ENCODE data around the gene SLC35A4.
A peak's percentile ranks its signal among the peaks of the same experiment; 100 is the strongest.

Gene SLC35A4, protein sequence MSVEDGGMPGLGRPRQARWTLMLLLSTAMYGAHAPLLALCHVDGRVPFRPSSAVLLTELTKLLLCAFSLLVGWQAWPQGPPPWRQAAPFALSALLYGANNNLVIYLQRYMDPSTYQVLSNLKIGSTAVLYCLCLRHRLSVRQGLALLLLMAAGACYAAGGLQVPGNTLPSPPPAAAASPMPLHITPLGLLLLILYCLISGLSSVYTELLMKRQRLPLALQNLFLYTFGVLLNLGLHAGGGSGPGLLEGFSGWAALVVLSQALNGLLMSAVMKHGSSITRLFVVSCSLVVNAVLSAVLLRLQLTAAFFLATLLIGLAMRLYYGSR

DNA sequence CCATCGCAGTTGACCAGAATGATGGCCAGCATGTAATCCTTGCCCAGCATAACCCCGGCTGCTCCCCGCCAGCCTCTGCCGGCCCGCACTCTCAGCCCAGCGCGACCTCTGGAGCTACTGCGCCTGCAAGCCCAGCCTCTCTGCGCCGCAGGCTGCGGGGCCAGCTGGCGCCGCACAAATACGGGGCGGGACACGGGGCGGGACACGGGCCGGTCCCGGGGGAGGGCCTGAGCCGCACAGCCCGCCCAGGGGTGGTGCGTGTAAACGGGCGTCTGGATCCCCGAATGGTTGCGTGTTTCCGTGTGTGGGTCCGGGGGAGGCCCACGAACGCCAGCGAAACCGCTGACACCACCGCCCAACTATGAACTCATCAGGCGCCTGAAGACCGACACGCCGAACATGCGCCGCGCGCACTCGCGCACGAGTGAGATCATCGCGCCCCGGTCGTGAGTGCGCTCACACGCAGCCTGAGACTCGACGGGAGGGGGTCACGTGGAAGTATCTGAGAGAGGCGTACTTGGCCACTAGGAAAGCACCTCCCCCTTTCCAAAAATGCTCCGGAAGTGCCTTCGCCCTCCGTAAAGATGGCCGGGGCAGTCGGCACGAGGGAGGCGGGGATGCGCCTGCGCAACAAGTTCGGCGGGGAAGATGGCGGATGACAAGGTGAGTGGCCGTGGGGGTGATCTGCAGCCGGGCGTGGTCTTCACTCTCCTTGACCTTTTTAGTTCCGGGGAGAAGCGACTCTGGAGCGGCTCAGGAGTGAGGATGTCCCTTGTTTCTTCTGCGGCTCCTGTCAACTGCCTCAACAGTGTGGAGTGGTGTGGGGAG is at the start of gene SLC35A4, which contains the start of gene APBB3:
SLC35A4 (plus strand) TSS at position 633 of the 828 bp plus-strand sequence. CDS start 2,342 bp downstream, outside the sequence.
APBB3 (minus strand) TSS at position 403 of the 828 bp plus-strand sequence; CDS start at position 50, 353 bp downstream.
- DNase-seq, result peak; percentile 97

DNA sequence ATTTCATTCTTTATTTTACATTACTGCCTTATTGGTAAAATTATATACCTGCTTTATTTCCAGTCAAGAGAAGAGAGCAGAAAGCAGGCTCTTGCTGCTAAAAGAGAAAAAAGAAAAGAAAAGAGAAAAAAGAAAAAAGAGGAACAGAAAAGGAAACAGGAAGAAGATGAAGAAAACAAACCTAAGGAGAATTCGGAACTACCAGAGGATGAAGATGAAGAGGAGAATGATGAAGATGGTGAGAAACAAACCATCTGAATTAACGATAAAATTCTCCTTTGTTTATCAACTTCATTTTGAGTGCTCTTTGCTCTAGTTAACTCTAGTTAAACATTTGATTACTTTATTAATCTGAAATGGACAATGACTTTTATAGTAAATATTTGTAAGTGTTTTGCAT is 40.6 kb upstream of the SLC35A4 start:
- DNase-seq, result no peak

DNA sequence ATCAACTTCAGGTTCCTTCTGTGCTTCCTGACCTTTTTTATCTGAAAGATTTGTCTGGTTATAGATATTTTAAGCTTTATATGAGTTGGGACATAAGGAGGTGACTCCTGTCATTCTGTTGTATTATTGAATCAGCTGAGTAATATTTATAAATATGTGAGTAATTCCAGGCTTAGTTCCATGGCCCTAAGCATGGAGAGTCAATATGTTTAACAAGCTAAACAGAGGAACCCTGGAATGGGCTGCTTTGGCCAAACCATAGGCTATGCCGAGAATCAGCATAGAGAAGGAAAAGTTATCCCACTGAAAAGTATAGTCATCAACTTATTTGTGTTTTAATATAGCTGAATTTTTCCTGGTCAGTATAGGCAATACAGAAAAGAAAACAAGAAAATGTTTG is 24.4 kb upstream of the SLC35A4 start:
- no peak for DNase-seq

DNA sequence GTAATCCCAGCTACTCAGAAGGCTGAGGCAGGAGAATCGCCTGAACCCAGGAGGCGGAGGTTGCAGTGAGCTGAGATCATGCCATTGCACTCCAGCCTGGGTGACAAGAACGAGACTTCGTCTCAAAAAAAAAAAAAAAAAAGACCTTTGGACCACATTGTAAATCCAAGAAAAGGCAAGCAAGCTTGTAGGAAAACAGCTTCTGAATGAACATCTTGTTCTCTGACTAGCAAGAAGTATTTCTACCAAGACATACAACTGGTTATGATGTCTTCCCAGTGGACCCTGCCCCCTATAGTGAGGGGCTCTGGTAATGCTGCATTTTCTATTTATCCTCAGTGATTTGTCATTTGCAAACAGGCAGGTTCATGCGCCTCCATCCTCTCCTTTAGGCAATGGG is 21.7 kb upstream of the SLC35A4 start:
- DNase-seq, result no peak

DNA sequence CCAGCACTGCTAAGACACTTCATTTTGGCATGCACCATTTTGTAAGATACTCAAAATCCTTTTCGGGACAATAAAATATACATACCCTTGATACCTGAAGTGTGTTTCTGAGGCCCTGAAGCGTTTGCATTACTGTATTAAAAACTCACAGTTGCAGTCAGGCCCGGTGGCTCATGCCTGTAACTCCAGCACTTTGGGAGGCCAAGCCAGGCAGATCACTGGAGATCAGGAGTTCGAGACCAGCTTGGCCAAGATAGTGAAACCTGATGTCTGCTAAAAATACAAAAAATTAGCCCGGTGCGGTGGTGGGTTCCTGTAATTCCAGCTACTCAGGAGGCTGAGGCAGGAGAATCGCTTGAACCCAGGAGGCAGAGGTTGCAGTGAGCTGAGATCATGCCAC is 19.6 kb upstream of the SLC35A4 start:
- no peak for DNase-seq

DNA sequence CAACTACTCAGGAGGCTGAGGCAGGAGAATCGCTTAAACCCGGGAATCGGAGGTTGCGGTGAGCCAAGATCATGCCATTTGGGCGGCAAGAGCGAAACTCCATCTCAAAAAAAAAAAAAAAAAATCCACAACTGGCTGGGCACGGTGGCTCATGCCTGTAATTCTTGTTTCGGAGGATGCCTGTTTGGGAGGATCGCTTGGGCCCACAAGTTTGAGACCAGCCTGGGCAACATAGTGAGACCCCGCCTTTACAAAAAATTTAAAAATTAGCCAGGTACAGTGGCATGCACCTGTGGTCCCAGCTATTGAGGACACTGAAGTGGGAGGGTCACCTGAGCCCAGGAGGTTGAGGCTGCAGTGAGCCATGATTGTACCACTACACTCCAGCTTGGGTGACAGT is 19.0 kb upstream of the SLC35A4 start:
- DNase-seq, result no peak

DNA sequence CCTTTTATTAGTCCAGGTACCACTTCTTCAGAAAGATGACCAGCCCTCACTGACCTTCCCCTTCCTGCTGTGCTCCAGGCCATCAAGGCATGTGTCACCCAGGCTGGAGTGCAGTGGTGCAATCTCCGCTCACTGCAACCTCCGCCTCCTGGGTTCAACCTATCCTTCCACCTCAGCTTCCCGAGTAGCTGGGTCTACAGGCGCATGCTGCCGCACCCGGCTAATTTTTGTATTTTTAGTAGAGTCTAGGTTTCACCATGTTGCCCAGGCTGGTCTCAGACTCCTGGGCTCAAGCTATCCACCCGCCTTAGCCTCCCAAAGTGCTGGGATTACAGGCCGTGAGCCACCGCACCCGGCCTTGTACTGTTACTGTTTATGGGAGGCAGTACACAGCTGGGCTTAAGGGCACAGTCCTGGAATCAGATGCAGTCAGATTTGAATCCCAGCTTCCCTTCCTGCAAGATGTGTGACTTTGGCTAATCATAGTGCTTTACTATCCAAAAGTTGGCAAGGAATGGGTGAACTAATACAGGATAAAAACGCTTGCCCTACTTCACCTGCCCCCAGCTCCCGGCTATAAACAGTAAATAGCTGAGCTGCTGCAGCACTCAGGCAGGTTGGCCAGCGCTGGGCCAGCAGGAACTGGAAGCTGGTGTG is 17.6 kb upstream of the SLC35A4 start:
- no peak for DNase-seq

DNA sequence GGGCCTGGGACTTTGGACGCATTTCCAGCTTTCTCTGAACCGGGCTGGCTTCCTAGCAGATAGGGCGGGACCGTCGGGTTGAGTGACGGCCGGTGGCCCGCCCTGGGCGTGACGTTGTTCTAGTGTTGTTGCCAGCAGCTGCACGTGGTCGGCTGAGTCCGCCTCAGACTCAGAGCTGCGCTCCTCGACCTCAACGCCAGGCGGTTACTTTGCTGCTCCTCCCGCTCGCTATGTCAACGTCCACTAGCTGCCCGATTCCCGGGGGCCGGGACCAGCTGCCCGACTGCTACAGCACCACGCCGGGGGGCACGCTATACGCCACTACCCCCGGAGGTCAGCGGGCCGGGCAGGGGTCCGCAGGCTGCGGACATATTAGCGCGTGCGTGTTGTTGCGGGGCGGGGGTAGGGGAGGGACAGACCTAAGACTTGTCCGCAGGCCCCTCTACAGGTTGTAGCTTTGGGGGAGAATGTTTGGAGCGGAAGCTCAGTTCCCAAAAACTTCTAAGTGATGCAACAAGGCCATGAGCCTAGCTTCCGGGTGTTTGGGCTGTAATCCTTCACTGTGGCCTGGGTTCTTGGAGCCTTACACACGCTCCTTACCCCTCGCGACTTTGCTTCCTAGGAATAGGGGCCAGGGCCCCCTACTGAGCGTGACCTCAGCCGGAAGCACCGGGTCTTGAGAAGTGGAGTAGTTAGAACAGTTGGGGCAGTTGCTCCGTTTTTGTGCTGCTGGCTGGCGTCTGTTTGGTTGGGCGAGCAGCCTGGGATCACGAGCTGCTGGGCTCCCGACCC is 16.9 kb upstream of the SLC35A4 start, which contains the start of gene EIF4EBP3:
EIF4EBP3 (plus strand) TSS at position 155 of the 792 bp plus-strand sequence; CDS start at position 231, 76 bp downstream.
- DNase-seq, result peak; percentile 82

DNA sequence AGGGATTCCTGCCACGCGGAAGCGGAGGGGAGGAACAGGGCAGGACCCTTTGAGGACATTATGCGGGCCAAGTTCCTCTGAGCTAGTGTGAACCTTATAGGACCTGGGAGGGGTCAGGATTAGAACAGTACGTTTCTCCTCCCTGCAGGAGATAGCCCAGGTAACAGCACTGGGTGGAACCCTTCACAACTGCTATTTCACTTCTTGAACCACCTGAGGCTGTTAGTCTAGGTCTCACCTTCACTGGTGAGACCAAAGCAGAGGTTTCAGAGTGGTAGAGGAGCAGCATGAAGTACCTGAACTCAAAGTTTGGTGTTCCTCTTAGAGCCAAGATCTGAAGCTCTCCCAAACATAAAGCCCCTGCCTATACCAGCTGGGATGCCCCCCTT is 16.3 kb upstream of the SLC35A4 start:
- DNase-seq, result no peak

DNA sequence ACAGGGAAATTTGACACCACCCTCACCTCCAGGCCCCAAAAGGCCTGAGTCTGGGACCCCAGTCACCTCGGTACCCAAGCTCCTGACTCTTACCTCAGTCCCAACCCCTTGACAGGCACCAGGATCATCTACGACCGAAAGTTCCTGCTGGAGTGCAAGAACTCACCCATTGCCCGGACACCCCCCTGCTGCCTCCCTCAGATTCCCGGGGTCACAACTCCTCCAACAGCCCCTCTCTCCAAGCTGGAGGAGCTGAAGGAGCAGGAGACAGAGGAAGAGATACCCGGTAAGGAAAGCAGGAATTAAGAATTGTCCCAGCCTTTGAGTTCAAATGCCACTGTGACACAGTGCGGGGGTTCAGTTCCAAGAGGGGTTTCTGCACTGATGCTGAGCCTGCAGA is 15.8 kb upstream of the SLC35A4 start:
- DNase-seq, result no peak

DNA sequence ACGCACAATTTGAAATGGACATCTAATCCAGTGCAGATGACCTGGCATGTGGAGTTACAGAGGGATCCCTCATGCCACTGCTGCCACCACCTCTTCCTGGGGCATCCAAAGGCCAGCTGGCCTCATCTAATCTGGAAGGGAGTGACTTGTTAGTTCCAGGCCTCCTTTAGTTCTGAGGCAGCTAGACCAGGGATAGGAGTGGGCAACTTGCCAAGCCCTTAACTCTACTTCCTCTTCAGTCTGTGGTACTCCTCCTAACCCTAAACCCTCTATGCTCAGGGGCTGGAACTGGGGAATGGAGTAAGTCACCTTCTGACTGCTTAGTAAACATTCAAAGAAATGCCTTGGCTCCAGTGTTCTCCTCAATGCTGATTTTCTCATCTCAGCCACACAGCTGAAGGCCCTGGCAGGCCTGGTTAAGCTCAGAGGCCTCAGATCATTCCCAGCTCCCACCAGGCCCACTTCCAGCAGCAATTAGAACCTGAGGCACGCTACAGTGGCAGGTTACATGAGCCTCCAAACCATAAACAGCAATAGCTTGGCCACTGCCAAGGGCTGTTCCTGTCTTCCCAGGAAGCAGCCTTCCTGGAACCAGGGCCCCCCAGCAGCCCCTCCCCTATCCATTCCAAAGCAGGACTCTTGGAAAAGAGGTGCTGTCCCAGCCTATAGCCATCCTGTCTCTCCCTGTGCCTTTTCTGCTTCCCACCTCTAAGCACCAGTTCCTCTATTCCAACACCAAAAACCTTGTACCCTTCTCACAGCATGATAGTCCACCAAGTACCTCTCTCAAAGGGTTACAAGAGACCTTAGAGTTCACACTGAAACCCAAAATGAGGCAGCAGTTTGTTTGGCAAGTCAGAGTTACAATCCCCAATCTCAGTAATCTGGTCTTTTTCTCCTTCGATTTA is 15.1 kb upstream of the SLC35A4 start:
- no peak for DNase-seq

DNA sequence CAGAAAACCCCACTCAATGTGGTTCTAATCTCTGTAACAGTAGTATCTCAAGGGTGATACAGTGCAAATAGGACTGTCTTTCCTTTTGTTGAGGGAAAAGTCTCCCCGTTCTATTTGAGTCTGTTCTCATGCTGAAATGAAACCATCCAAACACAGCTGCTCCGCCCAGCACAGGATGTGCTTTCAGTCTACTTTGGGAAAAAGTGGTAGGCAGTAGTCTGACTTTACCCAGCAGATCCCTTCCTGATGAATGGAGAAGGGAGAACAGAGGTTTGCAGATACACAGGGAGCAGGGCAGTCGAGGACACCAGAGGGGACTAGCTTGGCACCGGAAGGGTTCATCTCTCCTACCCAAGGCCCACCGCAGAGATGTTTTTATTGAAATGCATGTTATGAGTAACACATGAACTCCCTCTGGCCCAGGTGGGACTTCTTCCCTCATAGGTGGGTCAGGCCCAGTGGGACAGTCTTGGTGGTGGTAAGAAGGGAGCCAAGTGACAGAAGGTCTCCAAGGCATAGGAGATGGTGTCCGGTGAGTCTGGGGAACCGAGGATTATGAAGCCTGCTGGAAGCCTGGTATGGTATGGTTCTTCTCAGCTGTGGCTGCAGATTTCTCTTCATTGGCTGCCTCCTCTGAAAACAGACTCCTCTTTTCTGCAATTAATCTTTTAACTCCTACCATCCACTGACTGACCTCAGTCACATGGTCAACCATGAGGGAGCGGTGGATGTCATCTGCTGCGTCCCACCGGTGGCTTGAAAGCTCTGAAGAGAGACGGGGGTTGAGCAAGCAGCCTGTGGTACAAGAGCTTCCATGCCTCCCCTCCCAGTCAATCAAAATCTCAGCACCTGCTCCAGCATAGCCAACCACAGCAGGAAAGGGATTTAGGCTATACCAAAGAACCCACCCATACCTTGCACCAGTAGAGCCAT is 14.2 kb upstream of the SLC35A4 start:
- no peak for DNase-seq

DNA sequence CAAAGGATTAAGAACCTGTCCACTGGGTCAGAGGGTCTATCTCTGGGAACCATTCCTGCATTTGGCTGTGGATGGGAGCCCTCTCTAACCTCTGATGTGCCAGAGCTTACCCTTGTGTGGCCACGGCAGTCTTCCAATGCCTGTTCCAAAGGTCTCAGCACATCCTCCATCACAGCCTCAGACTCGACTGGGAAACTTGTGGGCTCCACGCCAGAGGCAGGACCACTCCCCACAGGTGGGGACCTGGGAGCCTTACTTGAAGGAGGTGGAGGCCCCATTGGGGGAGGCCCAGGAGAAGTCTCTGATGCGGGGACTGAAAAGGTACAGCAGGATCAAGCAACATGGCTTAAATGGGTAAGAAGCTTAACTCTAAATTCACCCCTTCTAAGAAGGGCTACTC is 12.8 kb upstream of the SLC35A4 start:
- no peak for DNase-seq

DNA sequence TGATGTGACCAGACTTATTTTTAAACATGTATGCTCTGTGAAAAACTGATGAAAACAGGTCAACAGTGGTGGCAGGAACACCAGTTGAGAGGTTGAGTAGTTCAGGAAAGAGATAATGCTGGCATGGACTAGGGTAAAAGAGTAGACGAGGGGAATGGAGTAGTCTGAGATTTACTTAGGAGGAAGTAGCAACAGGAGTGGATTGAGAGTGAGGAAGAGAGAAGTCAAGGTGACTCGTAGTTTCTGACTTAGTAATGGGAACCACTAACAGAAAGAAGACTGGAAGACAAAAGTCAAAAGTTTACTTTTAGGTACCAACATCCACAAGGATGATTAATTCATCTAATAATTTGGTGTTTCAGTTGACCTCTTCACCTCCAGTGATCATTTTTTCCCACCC is 11.0 kb upstream of the SLC35A4 start:
- DNase-seq, result no peak

DNA sequence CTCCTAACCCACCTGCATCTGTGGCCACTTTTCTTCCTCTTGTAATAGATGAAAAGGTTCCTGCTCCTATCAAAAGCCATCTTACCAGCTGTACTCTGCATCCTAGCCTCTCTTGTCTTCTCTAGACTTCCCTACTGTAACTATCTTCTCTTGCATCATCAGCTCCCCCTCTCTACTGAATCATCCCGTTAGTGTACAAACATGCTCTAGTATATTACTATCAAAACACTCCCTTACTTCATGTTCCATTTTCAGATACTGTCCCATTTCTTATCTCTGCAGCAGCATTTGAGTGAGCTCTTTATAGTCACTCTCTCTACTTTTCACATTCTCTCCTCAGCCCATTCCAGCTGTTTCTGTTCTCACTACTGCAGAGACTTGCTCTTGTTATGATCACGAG is 10.2 kb upstream of the SLC35A4 start:
- DNase-seq, result no peak

DNA sequence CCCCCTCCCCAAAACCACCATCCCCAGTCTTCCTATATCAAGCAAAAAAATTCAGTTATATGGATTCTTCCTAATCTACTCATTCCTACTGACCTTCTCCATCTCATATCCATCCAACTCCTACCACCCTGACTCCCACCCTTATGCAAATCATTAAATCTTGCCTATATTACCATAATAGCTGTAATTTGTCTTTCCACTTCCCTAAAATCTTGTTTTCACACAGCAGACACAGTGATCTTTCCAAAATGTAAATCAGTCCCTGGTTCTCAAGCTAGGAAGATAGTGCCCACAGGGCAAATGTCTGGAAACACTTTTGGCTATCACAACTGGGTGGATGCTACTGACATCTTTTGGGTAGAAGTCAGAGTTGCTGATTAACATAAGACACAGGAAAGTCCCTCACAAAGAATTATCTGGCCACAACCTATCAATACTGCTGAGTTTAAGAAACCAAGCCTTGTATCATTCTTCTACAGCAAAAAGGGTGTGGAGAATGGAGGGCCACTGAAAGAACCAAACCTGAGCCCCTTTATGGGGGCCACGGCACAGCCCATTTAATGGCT is 8.8 kb upstream of the SLC35A4 start:
- no peak for DNase-seq

DNA sequence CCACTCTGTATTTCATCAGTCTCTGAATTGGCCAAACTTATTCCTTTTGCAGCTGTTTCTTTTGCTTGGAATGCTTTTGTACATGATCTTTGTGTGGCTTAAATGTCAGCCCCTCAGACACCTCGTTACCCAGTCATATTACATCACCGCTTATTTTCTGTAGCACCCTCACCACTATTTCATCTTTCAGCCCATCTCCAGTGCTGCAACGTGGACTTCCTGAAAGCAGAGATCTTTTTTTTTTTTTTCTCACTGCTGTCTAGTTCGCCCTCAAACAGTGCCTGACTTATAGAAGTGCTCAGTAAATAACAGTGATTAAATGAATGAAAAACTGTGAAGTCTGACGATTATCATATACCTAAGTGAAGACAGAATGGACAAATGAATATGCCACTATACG is 8.2 kb upstream of the SLC35A4 start:
- no peak for DNase-seq

DNA sequence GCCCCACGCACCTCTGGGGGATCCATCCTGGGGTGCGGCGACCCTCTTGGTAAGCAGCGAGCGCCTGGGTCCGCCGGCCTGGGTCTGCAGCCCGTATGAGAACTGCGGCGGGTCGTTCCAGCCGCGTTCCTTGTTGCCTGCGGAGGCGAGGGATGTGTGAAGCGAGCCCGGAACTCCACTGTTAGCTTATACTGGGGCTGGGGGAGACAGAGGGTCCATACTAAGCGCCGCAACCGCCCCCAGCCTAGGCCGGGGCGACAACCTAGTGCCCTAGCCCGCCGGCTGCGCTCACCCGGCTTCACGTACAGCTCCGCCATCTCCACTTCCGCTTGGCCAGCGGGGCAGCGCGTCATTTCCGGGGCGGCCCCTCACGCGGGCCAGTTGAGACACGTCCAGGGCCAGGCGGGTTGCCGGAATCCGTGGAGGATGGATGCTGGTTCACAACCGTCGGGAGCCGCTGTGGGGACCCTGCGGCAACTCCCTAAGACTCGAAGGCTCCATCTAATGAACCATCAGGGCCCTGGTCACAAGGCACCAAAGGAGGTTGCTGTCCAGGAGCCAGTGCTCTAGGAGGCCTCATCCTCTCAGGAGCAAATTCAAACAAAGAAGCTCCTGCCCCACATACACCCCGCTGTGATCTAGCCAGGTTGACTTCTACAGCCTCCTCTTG is 7.4 kb upstream of the SLC35A4 start, which contains the start of gene SRA1:
SRA1 (minus strand) TSS at position 338 of the 670 bp plus-strand sequence; CDS start at position 317, 21 bp downstream.
- peak; percentile 81 for DNase-seq

DNA sequence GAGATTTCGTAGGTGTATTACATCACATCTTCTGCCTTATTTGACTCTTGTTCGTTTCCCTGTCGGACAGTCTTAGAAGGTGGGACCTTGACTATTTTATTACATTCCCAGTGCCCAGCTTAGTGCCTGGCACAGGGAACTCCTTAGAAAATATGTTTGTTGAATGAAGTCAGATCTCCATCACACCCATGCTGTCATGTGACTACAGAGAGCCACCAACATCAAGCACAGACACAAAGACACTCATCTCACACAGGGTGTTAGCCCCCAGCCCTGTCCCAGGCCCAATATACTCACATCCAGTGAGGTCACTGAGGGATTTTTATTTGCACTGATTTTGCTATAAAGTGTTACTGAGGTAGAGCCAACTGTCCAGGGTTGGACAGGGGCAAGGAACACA is 6.7 kb upstream of the SLC35A4 start:
- no peak for DNase-seq
